Measurements from ENCODE around the gene SMAD9. TPM values are rescaled to one million over a fixed set of nuclear protein-coding genes. Genes with fewer than 3 reads are reported as not detected.

Gene SMAD9
- total RNA-seq, 1 experiment from 2014 or later = 0.87 TPM

DNA sequence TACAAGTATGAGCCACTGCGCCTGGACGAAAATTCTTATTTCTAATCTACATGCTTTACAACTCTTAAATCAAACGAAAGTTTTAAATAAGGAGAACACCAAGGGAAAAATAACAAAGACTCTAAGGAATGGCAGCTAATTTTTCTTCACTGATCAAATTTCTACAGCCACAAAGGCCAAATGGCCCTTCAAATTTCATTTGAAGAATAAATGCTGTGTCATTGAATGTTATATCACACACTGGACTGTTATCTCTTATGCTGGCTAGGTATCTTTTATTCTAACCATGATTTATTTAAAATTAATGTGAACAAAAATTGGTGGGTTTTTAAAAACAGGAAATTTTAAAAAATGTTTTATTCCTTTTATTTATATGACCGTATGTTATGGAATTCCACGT is 14.1 kb downstream of the SMAD9 start:
- DNase-seq = no peak

DNA sequence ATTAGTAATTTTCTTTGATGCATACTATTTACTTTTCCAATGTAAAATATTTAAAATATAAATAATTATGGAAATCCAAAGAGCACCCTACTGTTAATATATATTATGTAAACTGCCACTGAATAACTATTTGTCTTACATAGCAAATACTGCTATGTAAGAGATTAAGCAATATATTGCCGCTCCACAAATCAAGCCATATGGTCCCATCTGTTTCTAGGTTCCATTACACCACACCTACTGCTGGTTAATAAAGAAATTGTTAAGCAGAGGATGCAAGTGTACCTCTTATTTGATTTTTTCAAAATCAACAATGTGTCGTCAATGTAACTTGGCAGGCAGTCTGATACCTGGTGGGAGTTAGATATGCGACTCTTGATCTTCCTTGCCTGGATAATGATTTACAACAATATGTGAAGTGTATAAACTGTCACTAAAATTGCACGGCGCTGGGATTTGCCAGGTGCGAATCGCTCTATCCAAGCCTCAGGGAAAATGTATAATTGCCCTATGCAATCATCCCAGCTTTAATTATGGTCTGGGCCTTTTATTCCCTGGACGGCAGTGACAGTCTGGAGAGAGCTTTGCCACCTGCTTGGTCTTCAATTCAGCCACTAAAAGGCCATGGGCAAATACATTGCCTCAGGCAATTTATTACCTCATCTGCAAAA is 16.0 kb downstream of the SMAD9 start:
- Histone ChIP-seq H4K20me1 (ENCODE audit: low read length) (no peaks in the 10 kb centered on the region), H2AFZ (ENCODE audit: low read length) (no peak overlapping the region), H3K4me2 (ENCODE audit: low read length) (no peak overlapping the region), H3K9me2 (replicated peaks; ENCODE audit: low read length) (no peaks in the 10 kb centered on the region), H3K9ac (ENCODE audit: low read length) (no peak overlapping the region), H3K4me3 (ENCODE audit: low read length) (no peak overlapping the region), H3K27me3 (ENCODE audit: low read length) (no peaks in the 10 kb centered on the region), H3K9me3 (ENCODE audit: low read length) (no peaks in the 10 kb centered on the region), H3F3A (ENCODE audit: low read length, unreplicated experiment) (no peaks in the 10 kb centered on the region), H3K79me2 (ENCODE audit: low read length) (no peaks in the 10 kb centered on the region), H3K4me1 (ENCODE audit: insufficient read depth, low read length) (no peaks in the 10 kb centered on the region), H3K27ac (ENCODE audit: low read length) (no peak overlapping the region), H3K36me3 (ENCODE audit: low read depth, low read length) (no peaks in the 10 kb centered on the region)
- POLR2A ChIA-PET (ENCODE audit: unreplicated experiment) = no interaction called here
- ATAC-seq (no peak), DNase-seq (no peak)
- intact Hi-C loops (cut with micrococcal nuclease) = no loop called here
- CTCF ChIA-PET = no interaction called here
- no TSS peak for BruUV-seq (replicated peaks)
- no peak for TF ChIP-seq CTCF (conservative IDR thresholded peaks at IDR 0.05; ENCODE audit: low read depth, low read length)
- TF ChIP-seq EZH2 (IDR thresholded peaks at IDR 0.05; ENCODE audit: low read length, unreplicated experiment) = no peak
- no peak for TF ChIP-seq EZH2phosphoT487 (IDR thresholded peaks at IDR 0.05; ENCODE audit: borderline replicate concordance, low read length)

More for the DNA sequence above, 14.1 kb downstream of the SMAD9 start:
- Histone ChIP-seq H3F3A (ENCODE audit: low read length, unreplicated experiment) (no peaks in the 10 kb centered on the region), H2AFZ (ENCODE audit: low read length) (no peak overlapping the region), H3K9me3 (ENCODE audit: low read length) (no peaks in the 10 kb centered on the region), H3K9me2 (replicated peaks; ENCODE audit: low read length) (no peaks in the 10 kb centered on the region), H3K9ac (ENCODE audit: low read length) (no peak overlapping the region), H3K4me3 (ENCODE audit: low read length) (no peak overlapping the region), H3K27me3 (ENCODE audit: low read length) (no peaks in the 10 kb centered on the region), H4K20me1 (ENCODE audit: low read length) (no peaks in the 10 kb centered on the region), H3K36me3 (ENCODE audit: low read depth, low read length) (no peaks in the 10 kb centered on the region), H3K4me1 (ENCODE audit: insufficient read depth, low read length) (no peaks in the 10 kb centered on the region), H3K4me2 (ENCODE audit: low read length) (no peak overlapping the region), H3K79me2 (ENCODE audit: low read length) (no peaks in the 10 kb centered on the region), H3K27ac (ENCODE audit: low read length) (no peak overlapping the region)
- no TSS peak for BruUV-seq (replicated peaks)
- no peak for ATAC-seq
- intact Hi-C loops (cut with micrococcal nuclease) = no loop called here
- CTCF ChIA-PET = no interaction called here
- no peak for TF ChIP-seq EZH2phosphoT487 (IDR thresholded peaks at IDR 0.05; ENCODE audit: borderline replicate concordance, low read length)
- TF ChIP-seq CTCF (conservative IDR thresholded peaks at IDR 0.05; ENCODE audit: low read depth, low read length) = no peak
- no peak for TF ChIP-seq EZH2 (IDR thresholded peaks at IDR 0.05; ENCODE audit: low read length, unreplicated experiment)
- POLR2A ChIA-PET (ENCODE audit: unreplicated experiment) = no interaction called here

DNA sequence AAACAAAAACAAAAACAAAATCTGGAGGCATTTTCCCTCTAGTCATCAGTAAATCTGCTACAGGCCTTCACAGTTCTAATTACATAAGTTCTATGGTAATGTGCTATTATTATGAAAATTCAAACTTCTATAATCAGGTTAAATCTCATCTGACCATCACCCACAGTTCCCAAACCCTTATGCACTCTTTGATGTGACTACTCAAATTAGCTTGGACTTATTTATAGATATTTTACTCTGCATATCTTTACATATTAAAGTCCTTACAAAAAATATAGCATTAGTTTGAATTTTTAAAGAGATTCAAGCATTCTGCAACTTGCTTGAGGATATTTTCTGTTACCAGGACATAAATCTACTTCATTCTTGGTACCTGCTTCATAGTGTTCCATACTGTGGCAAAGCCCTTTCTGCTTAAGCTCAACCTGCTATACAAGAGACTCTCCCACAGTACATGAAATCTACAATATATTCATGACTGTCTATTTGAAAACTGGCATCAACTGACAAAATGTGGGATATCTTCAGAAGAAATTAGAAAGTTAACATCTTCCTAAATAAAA is 22.9 kb downstream of the SMAD9 start:
- no peaks in the 10 kb centered on the region for H3K36me3 ChIP-seq (ENCODE audit: low read depth, low read length)

More for the DNA sequence above, 22.9 kb downstream of the SMAD9 start:
- Histone ChIP-seq H3K27me3 (ENCODE audit: low read length) (no peaks in the 10 kb centered on the region), H3K27ac (ENCODE audit: low read length) (no peak overlapping the region), H3K4me3 (ENCODE audit: low read length) (no peak overlapping the region), H2AFZ (ENCODE audit: low read length) (no peak overlapping the region), H3F3A (ENCODE audit: low read length, unreplicated experiment) (no peaks in the 10 kb centered on the region), H3K9me2 (replicated peaks; ENCODE audit: low read length) (no peaks in the 10 kb centered on the region), H3K4me1 (ENCODE audit: insufficient read depth, low read length) (no peaks in the 10 kb centered on the region), H3K9ac (ENCODE audit: low read length) (no peak overlapping the region), H3K9me3 (ENCODE audit: low read length) (no peaks in the 10 kb centered on the region), H4K20me1 (ENCODE audit: low read length) (no peaks in the 10 kb centered on the region), H3K79me2 (ENCODE audit: low read length) (no peaks in the 10 kb centered on the region), H3K4me2 (ENCODE audit: low read length) (no peak overlapping the region)
- DNase-seq (no peak), ATAC-seq (no peak)
- TF ChIP-seq EZH2 (IDR thresholded peaks at IDR 0.05; ENCODE audit: low read length, unreplicated experiment) (no peak), EZH2phosphoT487 (IDR thresholded peaks at IDR 0.05; ENCODE audit: borderline replicate concordance, low read length) (no peak), CTCF (conservative IDR thresholded peaks at IDR 0.05; ENCODE audit: low read depth, low read length) (no peak)
- BruUV-seq (replicated peaks) = no TSS peak
- POLR2A ChIA-PET (ENCODE audit: unreplicated experiment) = no interaction called here
- CTCF ChIA-PET = no interaction called here
- intact Hi-C loops (cut with micrococcal nuclease) = no loop called here
